ENCODE measurements around the gene SSNA1. TPM values are rescaled to one million over a fixed set of nuclear protein-coding genes. Genes with fewer than 3 reads are reported as not detected.

The SSNA1 gene
- total and polyA plus RNA-seq, 9 of the 15 experiments (the other 6 are each of a cell fraction or from before 2014, with no cell fraction given) = 1.9 to 130 (median 57.1) TPM

GRCh38 chr9:137217276-137218211, 29.1 kb downstream of the SSNA1 start (continued):
- TF ChIP-seq ZNF175 (CRISPR knock-in tag; IDR thresholded peaks at IDR 0.05; ENCODE audit: low read depth) = no peak
- no peak for TF ChIP-seq ZNF263 (CRISPR knock-in tag; IDR thresholded peaks at IDR 0.05; ENCODE audit: borderline replicate concordance)
- TF ChIP-seq, protein P1, sequence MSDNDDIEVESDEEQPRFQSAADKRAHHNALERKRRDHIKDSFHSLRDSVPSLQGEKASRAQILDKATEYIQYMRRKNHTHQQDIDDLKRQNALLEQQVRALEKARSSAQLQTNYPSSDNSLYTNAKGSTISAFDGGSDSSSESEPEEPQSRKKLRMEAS (CRISPR knock-in tag; IDR thresholded peaks at IDR 0.05) = 0 out of 2 replicates have a peak, but pooled peaks have one; percentile 31
- TF ChIP-seq, protein P2, sequence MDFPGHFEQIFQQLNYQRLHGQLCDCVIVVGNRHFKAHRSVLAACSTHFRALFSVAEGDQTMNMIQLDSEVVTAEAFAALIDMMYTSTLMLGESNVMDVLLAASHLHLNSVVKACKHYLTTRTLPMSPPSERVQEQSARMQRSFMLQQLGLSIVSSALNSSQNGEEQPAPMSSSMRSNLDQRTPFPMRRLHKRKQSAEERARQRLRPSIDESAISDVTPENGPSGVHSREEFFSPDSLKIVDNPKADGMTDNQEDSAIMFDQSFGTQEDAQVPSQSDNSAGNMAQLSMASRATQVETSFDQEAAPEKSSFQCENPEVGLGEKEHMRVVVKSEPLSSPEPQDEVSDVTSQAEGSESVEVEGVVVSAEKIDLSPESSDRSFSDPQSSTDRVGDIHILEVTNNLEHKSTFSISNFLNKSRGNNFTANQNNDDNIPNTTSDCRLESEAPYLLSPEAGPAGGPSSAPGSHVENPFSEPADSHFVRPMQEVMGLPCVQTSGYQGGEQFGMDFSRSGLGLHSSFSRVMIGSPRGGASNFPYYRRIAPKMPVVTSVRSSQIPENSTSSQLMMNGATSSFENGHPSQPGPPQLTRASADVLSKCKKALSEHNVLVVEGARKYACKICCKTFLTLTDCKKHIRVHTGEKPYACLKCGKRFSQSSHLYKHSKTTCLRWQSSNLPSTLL (IDR thresholded peaks at IDR 0.05) = no peak
- no peak for TF ChIP-seq ZNF639 (CRISPR knock-in tag; conservative IDR thresholded peaks at IDR 0.05 in 1 of 2, IDR thresholded peaks at IDR 0.05 in 1 of 2)
- no peak for TF ChIP-seq ZNF668 (CRISPR knock-in tag; IDR thresholded peaks at IDR 0.05)
- peak; percentile 48 to 92; a peak in 2 of 4 replicates for TF ChIP-seq MAZ (CRISPR knock-in tag; conservative IDR thresholded peaks at IDR 0.05 in 1 of 2, IDR thresholded peaks at IDR 0.05 in 1 of 2)
- no peak for TF ChIP-seq CREBBP (IDR thresholded peaks at IDR 0.05; ENCODE audit: low read depth, low read length)
- no peak for TF ChIP-seq ZNF277 (CRISPR knock-in tag; IDR thresholded peaks at IDR 0.05; ENCODE audit: borderline replicate concordance)
- TF ChIP-seq CTBP1 (IDR thresholded peaks at IDR 0.05; ENCODE audit: borderline replicate concordance) = peak; percentile 58; the same call in 1 of the 2 replicates
- TF ChIP-seq HDGF (IDR thresholded peaks at IDR 0.05) = peak; percentile 19; the same call in 1 of the 2 replicates
- no peak for TF ChIP-seq ZNF77 (CRISPR knock-in tag; IDR thresholded peaks at IDR 0.05)
- TF ChIP-seq ZNF655 (CRISPR knock-in tag; IDR thresholded peaks at IDR 0.05) = no peak
- TF ChIP-seq, protein P3, sequence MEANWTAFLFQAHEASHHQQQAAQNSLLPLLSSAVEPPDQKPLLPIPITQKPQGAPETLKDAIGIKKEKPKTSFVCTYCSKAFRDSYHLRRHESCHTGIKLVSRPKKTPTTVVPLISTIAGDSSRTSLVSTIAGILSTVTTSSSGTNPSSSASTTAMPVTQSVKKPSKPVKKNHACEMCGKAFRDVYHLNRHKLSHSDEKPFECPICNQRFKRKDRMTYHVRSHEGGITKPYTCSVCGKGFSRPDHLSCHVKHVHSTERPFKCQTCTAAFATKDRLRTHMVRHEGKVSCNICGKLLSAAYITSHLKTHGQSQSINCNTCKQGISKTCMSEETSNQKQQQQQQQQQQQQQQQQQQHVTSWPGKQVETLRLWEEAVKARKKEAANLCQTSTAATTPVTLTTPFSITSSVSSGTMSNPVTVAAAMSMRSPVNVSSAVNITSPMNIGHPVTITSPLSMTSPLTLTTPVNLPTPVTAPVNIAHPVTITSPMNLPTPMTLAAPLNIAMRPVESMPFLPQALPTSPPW (CRISPR knock-in tag; IDR thresholded peaks at IDR 0.05) = peak; percentile 59; the same call in 1 of the 2 replicates
